GM18861 (cell line): ENCODE data around the gene ISCU.
"Not testable (repeated sequence)": the region's sequence is repeated elsewhere in the genome, so short reads cannot be mapped to it uniquely, and the experiment has no call there.

Experiments used
- ATAC-seq: cut with Tn5 transposase; IDR thresholded peaks from one replicate; pipeline ENCODE4 v1.9.1; 2021; ENCODE audit not compliant: unreplicated experiment

ISCU gene

GRCh38 chr12:108542320-108542719, 20.1 kb upstream of the ISCU start:
- ATAC-seq = no peak

GRCh38 chr12:108543652-108544051, 18.7 kb upstream of the ISCU start:
- ATAC-seq = no peak

- ATAC-seq = no peak
Observed at GRCh38 chr12:108547686-108548085, 14.7 kb upstream of the ISCU start.

- ATAC-seq = no peak
Observed at GRCh38 chr12:108548954-108549521, 13.4 kb upstream of the ISCU start.

GRCh38 chr12:108551535-108551934, 10.9 kb upstream of the ISCU start:
- no peak for ATAC-seq

GRCh38 chr12:108553799-108554198, 8.6 kb upstream of the ISCU start:
- ATAC-seq = no peak

- ATAC-seq = not testable (repeated sequence)
Observed at GRCh38 chr12:108555383-108555782, 7.0 kb upstream of the ISCU start.

- no peak for ATAC-seq
Observed at GRCh38 chr12:108559007-108559655, 3.3 kb upstream of the ISCU start.

- no peak for ATAC-seq
Observed at GRCh38 chr12:108559748-108560147, 2.6 kb upstream of the ISCU start.

- ATAC-seq = no peak
Observed at GRCh38 chr12:108560321-108560721, 2.1 kb upstream of the ISCU start.

GRCh38 chr12:108560752-108561719, 1.4 kb upstream of the ISCU start, which contains the start of gene SART3:
SART3 (minus strand) TSS chr12:108561173; CDS start chr12:108561154, 19 bp downstream.
- peak; percentile 36 for ATAC-seq

- no peak for ATAC-seq
Observed at GRCh38 chr12:108561852-108562347, 496 bp upstream of the ISCU start.

GRCh38 chr12:108563136-108563803, 874 bp downstream of the ISCU start:
- peak; percentile 35 for ATAC-seq

- ATAC-seq = no peak
Observed at GRCh38 chr12:108563804-108564151, 1.4 kb downstream of the ISCU start.

- no peak for ATAC-seq
Observed at GRCh38 chr12:108564724-108565123, 2.3 kb downstream of the ISCU start.

- no peak for ATAC-seq
Observed at GRCh38 chr12:108565146-108565545, 2.8 kb downstream of the ISCU start.

GRCh38 chr12:108565976-108566375, 3.6 kb downstream of the ISCU start:
- ATAC-seq = no peak

GRCh38 chr12:108566452-108566851, 4.1 kb downstream of the ISCU start:
- no peak for ATAC-seq

GRCh38 chr12:108567406-108568337, 5.3 kb downstream of the ISCU start:
- no peak for ATAC-seq
